GM12873 (cell line): Measurements from ENCODE around the gene NR3C1.

ENCODE experiments used
- TF ChIP-seq, protein P1 (sequence below): IDR thresholded peaks from 2 replicates; pipeline ENCODE4 v1.5.1; 2012; ENCODE audit warnings: low read depth, mild to moderate bottlenecking, moderate library complexity, low read length, control low read depth; ENCODE audit not compliant: insufficient read depth; ENCODE audit errors: missing control alignments

The NR3C1 gene

GRCh38 chr5:143383988-143384387 is 19.5 kb downstream of the NR3C1 start:
- TF ChIP-seq, protein P1, sequence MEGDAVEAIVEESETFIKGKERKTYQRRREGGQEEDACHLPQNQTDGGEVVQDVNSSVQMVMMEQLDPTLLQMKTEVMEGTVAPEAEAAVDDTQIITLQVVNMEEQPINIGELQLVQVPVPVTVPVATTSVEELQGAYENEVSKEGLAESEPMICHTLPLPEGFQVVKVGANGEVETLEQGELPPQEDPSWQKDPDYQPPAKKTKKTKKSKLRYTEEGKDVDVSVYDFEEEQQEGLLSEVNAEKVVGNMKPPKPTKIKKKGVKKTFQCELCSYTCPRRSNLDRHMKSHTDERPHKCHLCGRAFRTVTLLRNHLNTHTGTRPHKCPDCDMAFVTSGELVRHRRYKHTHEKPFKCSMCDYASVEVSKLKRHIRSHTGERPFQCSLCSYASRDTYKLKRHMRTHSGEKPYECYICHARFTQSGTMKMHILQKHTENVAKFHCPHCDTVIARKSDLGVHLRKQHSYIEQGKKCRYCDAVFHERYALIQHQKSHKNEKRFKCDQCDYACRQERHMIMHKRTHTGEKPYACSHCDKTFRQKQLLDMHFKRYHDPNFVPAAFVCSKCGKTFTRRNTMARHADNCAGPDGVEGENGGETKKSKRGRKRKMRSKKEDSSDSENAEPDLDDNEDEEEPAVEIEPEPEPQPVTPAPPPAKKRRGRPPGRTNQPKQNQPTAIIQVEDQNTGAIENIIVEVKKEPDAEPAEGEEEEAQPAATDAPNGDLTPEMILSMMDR: no peak

GRCh38 chr5:143379606-143380005 is 23.9 kb downstream of the NR3C1 start:
- TF ChIP-seq, protein P1: no peak

- TF ChIP-seq, protein P1: no peak
Measured at GRCh38 chr5:143376911-143377813, 26.3 kb downstream of the NR3C1 start.

DNA sequence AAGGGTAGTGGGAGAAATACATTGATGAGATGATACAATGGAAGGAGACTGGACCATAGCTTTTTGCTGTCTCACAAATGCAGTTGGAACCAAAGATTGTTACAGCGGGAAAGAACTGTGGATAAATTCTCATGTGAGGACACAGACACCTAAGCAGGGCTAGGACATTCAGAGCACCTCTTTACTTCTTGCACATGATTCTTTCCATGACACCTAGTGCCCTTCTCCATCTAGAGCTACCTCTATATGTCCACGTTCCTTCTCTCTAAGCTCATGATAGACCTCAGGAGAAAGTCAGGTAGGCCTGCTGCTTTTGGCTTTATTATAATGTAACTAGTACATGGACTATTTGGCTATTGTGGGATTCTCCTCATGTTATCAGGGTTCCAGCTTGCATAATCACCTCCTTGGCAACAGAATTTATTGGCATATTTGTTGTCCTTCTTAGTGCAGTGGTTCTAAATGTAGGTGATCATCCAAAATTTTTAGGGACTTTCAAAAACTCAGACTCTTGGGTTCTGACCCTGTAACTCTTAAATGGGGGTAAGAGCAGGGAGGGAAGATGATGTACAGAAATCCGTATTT is 27.2 kb downstream of the NR3C1 start:
- TF ChIP-seq, protein P1: no peak

- TF ChIP-seq, protein P1: no peak
Measured at GRCh38 chr5:143374496-143375217, 28.8 kb downstream of the NR3C1 start.

GRCh38 chr5:143373076-143373475 is 30.4 kb downstream of the NR3C1 start:
- TF ChIP-seq, protein P1: no peak

DNA sequence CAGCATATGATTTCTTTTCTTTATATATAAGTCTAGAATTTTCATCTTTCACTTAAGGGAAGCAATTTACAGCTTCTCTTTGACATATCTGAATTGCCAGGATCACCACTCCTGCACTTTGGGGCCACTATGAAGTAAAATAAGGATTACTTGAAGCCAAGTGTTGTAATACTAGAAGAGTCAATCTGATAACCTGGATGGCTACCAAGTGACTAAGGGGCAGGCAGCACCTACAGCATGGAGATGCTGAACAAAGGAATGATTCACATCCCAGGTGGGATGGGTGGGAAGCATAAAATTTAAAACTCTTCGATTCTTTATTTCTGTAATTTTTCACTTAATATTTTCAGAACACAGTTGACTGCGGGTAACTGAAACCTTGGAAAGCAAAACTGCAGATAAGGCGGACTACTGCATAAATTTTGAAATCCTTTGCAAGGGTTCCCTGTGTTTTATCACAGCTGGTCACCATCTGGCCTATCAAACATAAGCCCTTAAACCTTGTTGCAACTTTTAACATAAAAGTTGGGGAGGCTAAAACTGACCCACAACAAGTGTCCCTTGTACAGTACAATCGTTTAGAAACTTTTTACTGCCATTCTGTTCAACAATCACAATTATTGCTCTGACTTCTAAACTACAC is 31.2 kb downstream of the NR3C1 start:
- TF ChIP-seq, protein P1: no peak
